Measurements from ENCODE around the gene PTBP3. TPM values are rescaled to one million over a fixed set of nuclear protein-coding genes. Genes with fewer than 3 reads are reported as not detected.

Gene PTBP3
- total and polyA plus RNA-seq, 2 donors, result 26.7 to 32.8 TPM

- DNase-seq (ENCODE audit: low read depth in 6 of 9, low spot score in 9 of 9), result no peak
- H3K27ac ChIP-seq (ENCODE audit: low read depth in 1 of 2, low read length in 1 of 2), result no peak overlapping the region
- no peaks in the 10 kb centered on the region for H3K27me3 ChIP-seq (ENCODE audit: control insufficient read depth in 2 of 2, insufficient read depth in 1 of 2, low read length in 1 of 2)
- WGBS, result 97% methylated on average over 5 of the region's 5 CpGs
- H3K4me1 ChIP-seq (ENCODE audit: control insufficient read depth in 2 of 2, insufficient read depth in 2 of 2, low read length in 2 of 2), result no peaks in the 10 kb centered on the region
- no peaks in the 10 kb centered on the region for H3K9me3 ChIP-seq (ENCODE audit: control insufficient read depth in 2 of 2, insufficient read depth in 1 of 2, low read length in 1 of 2)
- H3K36me3 ChIP-seq (ENCODE audit: control insufficient read depth in 2 of 2, insufficient read depth in 2 of 2, low read length in 1 of 2), result peaks cover 4 to 10% of the 10 kb centered on the region in 2 donors
- no peak overlapping the region for H3K4me3 ChIP-seq (ENCODE audit: low read length in 2 of 2)
These were observed 81.2 kb downstream of the PTBP3 start for GRCh38 chr9:112252194-112252593.

GRCh38 chr9:112249277-112249676 lies 84.1 kb downstream of the PTBP3 start:
- no peak overlapping the region for H3K27ac ChIP-seq (ENCODE audit: low read depth in 1 of 2, low read length in 1 of 2)
- DNase-seq (ENCODE audit: low read depth in 6 of 9, low spot score in 9 of 9), result no peak
- no peaks in the 10 kb centered on the region for H3K27me3 ChIP-seq (ENCODE audit: control insufficient read depth in 2 of 2, insufficient read depth in 1 of 2, low read length in 1 of 2)
- H3K9me3 ChIP-seq (ENCODE audit: control insufficient read depth in 2 of 2, insufficient read depth in 1 of 2, low read length in 1 of 2), result peaks cover 0 to 3% of the 10 kb centered on the region in 2 donors
- WGBS, result 96% methylated on average over 1 of the region's 1 CpG
- H3K4me3 ChIP-seq (ENCODE audit: low read length in 2 of 2), result no peak overlapping the region
- no peaks in the 10 kb centered on the region for H3K4me1 ChIP-seq (ENCODE audit: control insufficient read depth in 2 of 2, insufficient read depth in 2 of 2, low read length in 2 of 2)
- peaks cover 12 to 13% of the 10 kb centered on the region in 2 donors for H3K36me3 ChIP-seq (ENCODE audit: control insufficient read depth in 2 of 2, insufficient read depth in 2 of 2, low read length in 1 of 2)

- WGBS, result 96% methylated on average over 1 of the region's 1 CpG
- Histone ChIP-seq H3K9me3 (ENCODE audit: control insufficient read depth in 2 of 2, insufficient read depth in 1 of 2, low read length in 1 of 2) (peaks cover 0 to 3% of the 10 kb centered on the region in 2 donors), H3K27ac (ENCODE audit: low read depth in 1 of 2, low read length in 1 of 2) (no peak overlapping the region), H3K36me3 (ENCODE audit: control insufficient read depth in 2 of 2, insufficient read depth in 2 of 2, low read length in 1 of 2) (peaks cover 11 to 13% of the 10 kb centered on the region in 2 donors), H3K4me3 (ENCODE audit: low read length in 2 of 2) (no peak overlapping the region), H3K27me3 (ENCODE audit: control insufficient read depth in 2 of 2, insufficient read depth in 1 of 2, low read length in 1 of 2) (no peaks in the 10 kb centered on the region), H3K4me1 (ENCODE audit: control insufficient read depth in 2 of 2, insufficient read depth in 2 of 2, low read length in 2 of 2) (no peaks in the 10 kb centered on the region)
- DNase-seq (ENCODE audit: low read depth in 6 of 9, low spot score in 9 of 9), result no peak
These were observed 84.7 kb downstream of the PTBP3 start for GRCh38 chr9:112248722-112249121.

GRCh38 chr9:112247090-112247489 lies 86.3 kb downstream of the PTBP3 start:
- WGBS, result 98% methylated on average over 3 of the region's 3 CpGs

GRCh38 chr9:112245126-112245525 lies 88.3 kb downstream of the PTBP3 start:
- no peak for DNase-seq (ENCODE audit: low read depth in 6 of 9, low spot score in 9 of 9)
- H3K4me3 ChIP-seq (ENCODE audit: low read length in 2 of 2), result no peak overlapping the region
- H3K9me3 ChIP-seq (ENCODE audit: control insufficient read depth in 2 of 2, insufficient read depth in 1 of 2, low read length in 1 of 2), result peaks cover 0 to 3% of the 10 kb centered on the region in 2 donors
- H3K4me1 ChIP-seq (ENCODE audit: control insufficient read depth in 2 of 2, insufficient read depth in 2 of 2, low read length in 2 of 2), result no peaks in the 10 kb centered on the region
- H3K36me3 ChIP-seq (ENCODE audit: control insufficient read depth in 2 of 2, insufficient read depth in 2 of 2, low read length in 1 of 2), result peaks cover 5 to 13% of the 10 kb centered on the region in 2 donors
- H3K27me3 ChIP-seq (ENCODE audit: control insufficient read depth in 2 of 2, insufficient read depth in 1 of 2, low read length in 1 of 2), result no peaks in the 10 kb centered on the region
- no peak overlapping the region for H3K27ac ChIP-seq (ENCODE audit: low read depth in 1 of 2, low read length in 1 of 2)
- WGBS, result 98% methylated on average over 5 of the region's 5 CpGs

More at GRCh38 chr9:112247090-112247489, 86.3 kb downstream of the PTBP3 start:
- Histone ChIP-seq H3K9me3 (ENCODE audit: control insufficient read depth in 2 of 2, insufficient read depth in 1 of 2, low read length in 1 of 2) (peaks cover 0 to 3% of the 10 kb centered on the region in 2 donors), H3K36me3 (ENCODE audit: control insufficient read depth in 2 of 2, insufficient read depth in 2 of 2, low read length in 1 of 2) (peaks cover 10 to 13% of the 10 kb centered on the region in 2 donors), H3K27me3 (ENCODE audit: control insufficient read depth in 2 of 2, insufficient read depth in 1 of 2, low read length in 1 of 2) (no peaks in the 10 kb centered on the region), H3K4me1 (ENCODE audit: control insufficient read depth in 2 of 2, insufficient read depth in 2 of 2, low read length in 2 of 2) (no peaks in the 10 kb centered on the region), H3K27ac (ENCODE audit: low read depth in 1 of 2, low read length in 1 of 2) (no peak overlapping the region), H3K4me3 (ENCODE audit: low read length in 2 of 2) (no peak overlapping the region)
- no peak for DNase-seq (ENCODE audit: low read depth in 6 of 9, low spot score in 9 of 9)

- Histone ChIP-seq H3K9me3 (ENCODE audit: control insufficient read depth in 2 of 2, insufficient read depth in 1 of 2, low read length in 1 of 2) (peaks cover 0 to 3% of the 10 kb centered on the region in 2 donors), H3K27me3 (ENCODE audit: control insufficient read depth in 2 of 2, insufficient read depth in 1 of 2, low read length in 1 of 2) (no peaks in the 10 kb centered on the region), H3K27ac (ENCODE audit: low read depth in 1 of 2, low read length in 1 of 2) (no peak overlapping the region), H3K4me1 (ENCODE audit: control insufficient read depth in 2 of 2, insufficient read depth in 2 of 2, low read length in 2 of 2) (no peaks in the 10 kb centered on the region), H3K36me3 (ENCODE audit: control insufficient read depth in 2 of 2, insufficient read depth in 2 of 2, low read length in 1 of 2) (peaks cover 3 to 13% of the 10 kb centered on the region in 2 donors), H3K4me3 (ENCODE audit: low read length in 2 of 2) (no peak overlapping the region)
- no peak for DNase-seq (ENCODE audit: low read depth in 6 of 9, low spot score in 9 of 9)
- WGBS, result over 99% methylated on average over 6 of the region's 6 CpGs
These were observed 91.1 kb downstream of the PTBP3 start for GRCh38 chr9:112242147-112242804.

GRCh38 chr9:112241491-112241890 lies 91.9 kb downstream of the PTBP3 start:
- WGBS, result 97% methylated on average over 2 of the region's 2 CpGs
- Histone ChIP-seq H3K27ac (ENCODE audit: low read depth in 1 of 2, low read length in 1 of 2) (no peak overlapping the region), H3K4me1 (ENCODE audit: control insufficient read depth in 2 of 2, insufficient read depth in 2 of 2, low read length in 2 of 2) (no peaks in the 10 kb centered on the region), H3K4me3 (ENCODE audit: low read length in 2 of 2) (no peak overlapping the region), H3K27me3 (ENCODE audit: control insufficient read depth in 2 of 2, insufficient read depth in 1 of 2, low read length in 1 of 2) (no peaks in the 10 kb centered on the region), H3K36me3 (ENCODE audit: control insufficient read depth in 2 of 2, insufficient read depth in 2 of 2, low read length in 1 of 2) (peaks cover 3 to 12% of the 10 kb centered on the region in 2 donors), H3K9me3 (ENCODE audit: control insufficient read depth in 2 of 2, insufficient read depth in 1 of 2, low read length in 1 of 2) (peaks cover 0 to 3% of the 10 kb centered on the region in 2 donors)
- no peak for DNase-seq (ENCODE audit: low read depth in 6 of 9, low spot score in 9 of 9)

GRCh38 chr9:112239708-112240107 lies 93.7 kb downstream of the PTBP3 start:
- H3K27ac ChIP-seq (ENCODE audit: low read depth in 1 of 2, low read length in 1 of 2), result no peak overlapping the region
- 94% methylated on average over 2 of the region's 2 CpGs for WGBS
- H3K36me3 ChIP-seq (ENCODE audit: control insufficient read depth in 2 of 2, insufficient read depth in 2 of 2, low read length in 1 of 2), result peaks cover 0 to 9% of the 10 kb centered on the region in 2 donors
- DNase-seq (ENCODE audit: low read depth in 6 of 9, low spot score in 9 of 9), result no peak
- H3K4me1 ChIP-seq (ENCODE audit: control insufficient read depth in 2 of 2, insufficient read depth in 2 of 2, low read length in 2 of 2), result no peaks in the 10 kb centered on the region
- H3K4me3 ChIP-seq (ENCODE audit: low read length in 2 of 2), result no peak overlapping the region
- H3K27me3 ChIP-seq (ENCODE audit: control insufficient read depth in 2 of 2, insufficient read depth in 1 of 2, low read length in 1 of 2), result no peaks in the 10 kb centered on the region
- no peaks in the 10 kb centered on the region for H3K9me3 ChIP-seq (ENCODE audit: control insufficient read depth in 2 of 2, insufficient read depth in 1 of 2, low read length in 1 of 2)

- no peak overlapping the region for H3K4me3 ChIP-seq (ENCODE audit: low read length in 2 of 2)
- H3K36me3 ChIP-seq (ENCODE audit: control insufficient read depth in 2 of 2, insufficient read depth in 2 of 2, low read length in 1 of 2), result peaks cover 0 to 7% of the 10 kb centered on the region in 2 donors
- no peaks in the 10 kb centered on the region for H3K27me3 ChIP-seq (ENCODE audit: control insufficient read depth in 2 of 2, insufficient read depth in 1 of 2, low read length in 1 of 2)
- H3K4me1 ChIP-seq (ENCODE audit: control insufficient read depth in 2 of 2, insufficient read depth in 2 of 2, low read length in 2 of 2), result no peaks in the 10 kb centered on the region
- no peak for DNase-seq (ENCODE audit: low read depth in 6 of 9, low spot score in 9 of 9)
- 56% methylated on average over 3 of the region's 3 CpGs for WGBS
- no peaks in the 10 kb centered on the region for H3K9me3 ChIP-seq (ENCODE audit: control insufficient read depth in 2 of 2, insufficient read depth in 1 of 2, low read length in 1 of 2)
- H3K27ac ChIP-seq (ENCODE audit: low read depth in 1 of 2, low read length in 1 of 2), result no peak overlapping the region
These were observed 94.1 kb downstream of the PTBP3 start for GRCh38 chr9:112239284-112239683.
